Stimulated activated CD4-positive, alpha-beta T cell treated with anti-CD3 and anti-CD28 coated beads, Interleukin-12 subunit alpha, Interleukin-12 subunit beta, amount 100 ng/mL, for 48 hours (primary cell): ENCODE measurements around the gene UBE2S.

ENCODE experiments used
- DNase-seq, 3 donors: peaks; one replicate each; pipeline ENCODE4 v3.0.0-alpha.2; 2020; ENCODE audit warnings: low read depth in 2 of 3, low spot score in 1 of 3

UBE2S gene

GRCh38 chr19:55366790-55367189 lies 40.8 kb downstream of the UBE2S start:
- DNase-seq: no peak

DNA sequence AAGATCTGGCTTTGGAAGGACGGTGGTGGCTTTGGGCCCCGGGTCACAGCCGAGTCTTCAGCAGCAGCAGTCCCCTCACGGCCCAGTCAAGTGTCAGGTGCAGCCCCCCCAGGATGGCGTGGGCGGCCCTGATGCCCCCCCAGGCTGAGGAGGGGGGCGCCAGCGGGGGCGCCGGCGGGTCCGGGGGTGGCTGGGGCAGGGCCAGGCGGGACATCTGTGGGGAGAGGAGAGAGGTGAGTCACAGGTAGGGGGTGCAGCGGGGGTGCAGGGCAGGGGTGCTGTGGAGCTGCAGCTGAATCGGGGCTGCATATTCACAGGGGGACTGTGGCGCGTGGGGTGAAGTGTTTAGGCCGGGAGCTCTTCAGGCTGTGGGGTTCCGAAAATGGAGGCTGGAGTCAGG lies 41.6 kb downstream of the UBE2S start:
- DNase-seq: no peak

DNA sequence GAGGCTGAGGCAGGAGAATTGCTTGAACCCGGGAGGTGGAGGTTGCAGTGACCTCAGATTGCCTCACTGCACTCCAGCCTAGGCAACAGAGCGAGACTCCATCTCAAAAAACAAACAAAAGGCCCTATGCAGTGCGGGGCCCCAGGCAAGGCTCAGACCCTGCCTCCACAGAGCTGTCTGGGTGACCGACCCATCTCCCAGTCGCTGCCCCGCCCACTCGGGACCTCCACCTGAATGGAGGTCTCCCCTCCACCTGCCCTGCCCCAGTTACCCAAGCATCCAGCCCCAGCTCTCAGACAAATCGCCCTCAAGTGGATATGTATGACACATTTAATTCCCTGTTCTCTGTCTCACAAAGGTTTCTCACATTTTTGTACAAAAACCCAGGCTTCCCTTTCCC lies 42.3 kb downstream of the UBE2S start:
- no peak for DNase-seq

DNA sequence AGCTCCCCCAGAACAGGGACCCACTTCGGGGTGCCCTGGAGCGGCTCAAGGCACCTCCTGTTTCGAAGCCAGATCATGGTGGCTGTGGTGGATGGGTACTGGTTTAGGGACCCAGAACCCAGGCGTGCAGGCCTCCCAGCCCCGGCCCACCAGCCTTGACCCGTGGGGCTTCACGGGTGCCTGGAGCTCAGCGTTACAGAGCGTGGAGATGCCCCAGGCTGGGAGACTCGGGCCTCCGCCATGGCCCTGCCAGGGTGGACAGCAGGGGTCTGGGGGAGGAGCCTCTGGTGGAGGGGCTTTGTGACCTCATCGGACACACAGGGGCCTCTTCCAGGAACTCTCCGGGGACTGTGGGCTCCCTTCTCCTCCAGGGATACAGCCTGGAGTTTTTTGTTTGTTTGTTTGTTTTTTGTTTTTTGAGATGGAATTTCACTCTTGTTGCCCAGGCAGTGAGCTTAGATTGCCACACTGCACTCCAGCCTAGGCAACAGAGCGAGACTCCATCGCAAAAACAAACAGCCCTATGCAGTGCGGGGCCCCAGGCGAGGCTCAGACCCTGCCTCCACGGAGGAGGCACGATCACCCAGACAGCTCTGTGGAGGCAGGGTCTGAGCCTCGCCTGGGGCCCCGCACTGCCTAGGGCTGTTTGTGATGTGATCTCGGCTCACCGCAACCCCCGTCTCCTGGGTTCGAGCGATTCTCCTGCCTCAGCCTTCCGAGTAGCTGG lies 44.4 kb downstream of the UBE2S start, which contains the start of gene GARIN5B:
Gene GARIN5B, minus strand, starts transcription at position 271 of the 727 bp plus-strand sequence. Its CDS starts 194 bp downstream, at position 77.
- DNase-seq: no peak

DNA sequence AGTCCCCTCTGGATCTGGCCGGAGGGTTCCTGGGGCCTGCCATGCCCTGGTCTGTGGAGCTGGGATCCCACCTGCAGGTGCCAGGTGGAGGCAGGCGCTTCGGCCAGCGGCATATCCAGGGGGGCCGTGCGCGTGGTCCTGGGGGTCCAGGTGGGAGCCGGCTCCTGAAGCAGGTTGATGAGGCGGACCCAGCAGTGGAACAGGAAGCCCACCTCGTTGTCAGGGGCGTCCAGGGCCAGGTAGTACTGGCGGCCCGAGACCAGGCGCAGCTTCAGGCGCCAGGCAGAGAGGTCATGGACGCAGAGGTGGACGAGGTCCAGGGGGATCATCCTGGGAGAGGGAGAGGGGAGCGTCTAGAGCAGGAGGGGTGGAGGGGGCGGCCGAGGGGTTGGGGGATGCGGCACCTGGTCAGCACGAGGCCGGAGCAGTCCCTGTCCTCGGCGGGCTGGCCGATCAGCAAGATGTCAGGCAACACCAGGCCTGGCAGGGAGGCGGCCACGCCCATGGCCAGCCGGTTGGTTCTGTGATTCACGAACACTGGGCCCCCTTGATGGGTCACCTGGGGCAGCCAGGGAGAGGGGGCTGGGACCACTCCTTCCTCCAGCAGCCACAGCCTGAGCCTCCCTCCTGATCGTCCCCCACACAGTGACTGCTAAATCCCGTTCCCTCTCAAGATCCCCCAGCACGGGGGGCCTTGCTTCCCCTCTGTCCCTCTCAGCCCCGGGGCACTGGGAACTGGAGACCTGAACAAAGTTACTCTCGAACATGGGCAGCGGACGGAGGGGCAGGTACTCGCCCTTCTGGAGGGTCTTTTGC lies 45.2 kb downstream of the UBE2S start:
- DNase-seq: no peak

- no peak for DNase-seq
These were observed 46.7 kb downstream of the UBE2S start for GRCh38 chr19:55360902-55361301.

DNA sequence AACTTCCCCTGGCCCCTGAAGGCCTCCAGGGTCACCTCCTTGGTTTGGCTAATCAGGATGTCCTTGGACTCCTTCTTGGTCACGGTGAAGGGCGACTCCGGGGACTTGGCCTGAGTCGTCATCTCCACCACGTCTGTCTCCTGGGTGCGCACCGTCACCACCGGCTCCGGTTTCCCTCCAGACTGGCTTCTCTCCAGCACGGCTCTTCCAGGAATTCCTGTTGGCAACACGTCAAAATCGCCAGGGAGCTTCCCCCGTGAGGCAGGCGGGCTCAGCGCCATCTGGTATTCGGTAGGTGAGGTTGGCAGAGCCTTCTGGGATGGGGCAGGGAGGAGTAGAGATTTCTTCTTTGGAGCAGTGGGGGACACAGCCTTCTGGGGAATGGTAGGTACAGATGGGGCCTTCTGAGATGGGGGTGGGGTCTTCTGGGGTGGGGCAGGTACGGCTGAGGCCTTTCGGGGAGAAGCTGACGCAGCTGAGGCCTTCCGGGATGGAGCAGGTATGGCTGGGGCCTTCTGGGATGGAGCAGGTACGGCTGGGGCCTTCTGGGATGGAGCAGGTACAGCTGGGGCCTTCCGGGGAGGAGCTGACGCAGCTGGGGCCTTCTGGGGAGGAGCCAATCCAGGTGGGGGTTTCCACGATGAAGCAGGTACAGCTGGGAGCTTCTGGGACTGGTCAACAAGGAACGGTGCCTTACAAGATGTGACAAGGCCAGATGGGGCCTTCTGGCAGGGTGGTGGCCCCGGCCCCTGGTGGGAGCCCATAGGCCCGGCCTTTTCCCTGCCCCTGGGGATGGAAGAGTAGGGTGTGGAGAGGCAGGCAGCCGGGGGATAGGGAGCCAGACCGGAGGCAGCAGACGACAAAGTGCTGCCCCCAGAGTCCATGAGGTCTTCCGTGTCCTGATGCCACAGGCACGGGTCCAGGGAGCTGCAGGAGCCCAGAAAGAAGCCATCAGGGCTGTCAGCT lies 48.4 kb downstream of the UBE2S start:
- no peak for DNase-seq

DNA sequence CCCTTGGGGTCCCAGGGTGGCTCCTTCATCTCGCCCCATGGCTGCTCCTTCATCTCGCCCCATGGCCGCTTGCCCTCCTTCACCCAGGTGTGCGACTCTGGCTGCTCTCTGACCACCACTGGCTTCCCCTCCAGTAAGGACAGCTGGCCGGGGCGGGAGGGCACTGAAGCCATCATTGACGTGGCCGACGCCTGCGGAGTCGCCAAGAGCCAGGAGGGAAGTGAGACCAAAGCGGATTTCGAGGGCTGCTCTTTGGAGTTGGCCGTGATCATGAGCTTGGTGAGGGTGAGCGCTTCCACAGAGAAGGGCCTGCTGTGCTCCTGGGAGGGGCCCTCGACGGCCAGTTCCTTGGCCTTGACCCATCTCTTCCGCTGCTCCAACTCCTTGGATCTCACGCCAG lies 49.1 kb downstream of the UBE2S start:
- DNase-seq: no peak

DNA sequence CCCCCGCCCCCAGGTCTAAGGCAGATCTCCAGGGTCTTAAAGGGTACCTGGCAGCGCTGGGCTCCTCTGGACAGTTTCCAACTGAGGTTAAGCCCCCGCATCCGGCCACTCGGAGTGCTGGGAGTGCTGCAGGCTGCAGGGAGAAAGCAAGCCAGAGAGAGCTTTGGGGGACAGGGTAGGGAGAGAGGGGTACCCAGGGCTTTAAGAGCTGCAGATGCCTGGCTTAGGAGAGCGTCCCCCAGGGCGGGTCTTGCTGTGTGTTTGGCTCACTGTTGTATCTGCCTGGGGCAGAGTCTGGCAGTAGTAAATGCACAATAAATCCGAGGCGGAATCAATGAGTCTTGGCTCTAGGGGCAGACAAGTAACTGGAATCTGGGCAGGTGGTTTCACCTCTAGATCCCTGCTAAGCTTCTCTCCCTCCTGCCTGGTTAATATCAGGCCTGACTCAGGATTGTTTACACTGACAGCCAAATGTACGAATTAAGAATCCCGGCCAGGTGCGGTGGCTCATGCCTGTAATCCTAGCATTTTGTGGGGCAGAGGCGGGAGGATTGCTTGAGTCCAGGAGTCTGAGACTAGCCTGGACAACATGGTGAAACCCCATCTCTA lies 52.3 kb downstream of the UBE2S start:
- DNase-seq: no peak

GRCh38 chr19:55354698-55355212 lies 52.8 kb downstream of the UBE2S start, which contains the start of gene COX6B2:
TSS of gene COX6B2 (minus strand) at chr19:55354719. CDS start at chr19:55354521, 198 bp downstream.
- DNase-seq: no peak

- peak in 1 of 3 donors; percentile 58 for DNase-seq
These were observed 53.5 kb downstream of the UBE2S start for GRCh38 chr19:55353803-55354697.

- DNase-seq: no peak
These were observed 54.2 kb downstream of the UBE2S start for GRCh38 chr19:55353356-55353802.

DNA sequence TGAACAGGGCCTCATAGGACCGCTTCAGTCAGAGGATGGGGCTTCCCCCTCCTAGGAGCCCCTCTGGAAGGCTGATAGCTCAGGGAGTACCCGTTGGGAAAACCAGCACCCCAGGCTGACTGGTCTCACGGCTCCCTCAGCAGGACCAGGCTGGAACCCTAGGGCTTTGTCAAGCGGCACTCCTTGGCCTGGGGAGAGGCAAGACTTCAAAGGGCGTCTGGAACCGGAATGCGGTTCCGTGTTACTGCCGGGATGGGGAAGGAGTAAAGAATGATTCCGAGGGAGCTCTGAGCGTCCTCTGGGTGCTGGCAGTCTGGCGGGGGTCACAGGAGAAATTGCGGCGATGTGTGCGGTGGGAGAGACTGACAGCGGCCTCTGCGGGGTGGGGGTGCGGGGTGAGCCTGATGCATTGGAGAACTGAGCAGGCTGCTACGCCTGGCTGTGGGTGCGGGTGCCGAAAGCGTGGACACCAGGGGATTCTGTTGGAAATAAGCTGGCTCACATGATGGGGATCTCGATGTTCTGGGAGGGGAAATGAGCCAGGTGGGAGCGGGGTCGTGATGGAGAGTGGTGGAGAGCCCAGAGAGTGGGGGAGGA lies 54.9 kb downstream of the UBE2S start:
- DNase-seq: no peak

GRCh38 chr19:55352040-55352439 lies 55.5 kb downstream of the UBE2S start:
- DNase-seq: no peak

DNA sequence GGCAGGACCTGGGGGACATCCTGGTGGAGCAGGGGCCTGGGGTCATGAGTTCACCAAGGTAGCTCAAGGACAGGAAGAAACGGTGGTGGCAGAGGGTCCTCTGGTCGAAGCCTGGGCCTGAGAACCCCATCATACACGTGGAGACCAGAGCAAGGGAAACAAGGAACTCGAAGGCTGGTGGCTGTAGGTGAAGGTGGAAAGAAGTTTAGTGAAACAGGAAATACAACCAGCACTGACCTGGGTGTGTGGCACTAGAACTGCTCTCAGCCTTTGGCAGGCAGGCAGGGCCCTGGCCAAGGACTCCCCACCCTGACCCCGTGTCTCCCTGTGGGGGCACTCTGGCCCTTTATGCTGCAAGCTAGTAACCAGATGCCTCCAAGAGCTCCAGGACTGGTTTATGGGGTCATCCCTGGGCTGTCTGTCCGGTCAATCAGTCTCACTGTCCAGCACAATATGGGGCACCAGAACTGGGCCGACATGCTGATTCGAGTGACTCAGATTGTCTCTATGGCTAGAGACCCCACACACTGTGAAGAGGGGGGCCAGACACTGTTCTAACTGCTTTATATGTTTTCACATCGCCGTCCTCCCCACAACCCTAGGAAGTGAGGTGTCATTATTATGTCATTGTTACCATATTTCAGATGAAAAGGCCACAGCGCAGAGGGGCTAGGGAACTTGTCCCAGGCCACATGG lies 56.8 kb downstream of the UBE2S start:
- DNase-seq: no peak
